ENCODE results near the gene TCOF1.

DNA sequence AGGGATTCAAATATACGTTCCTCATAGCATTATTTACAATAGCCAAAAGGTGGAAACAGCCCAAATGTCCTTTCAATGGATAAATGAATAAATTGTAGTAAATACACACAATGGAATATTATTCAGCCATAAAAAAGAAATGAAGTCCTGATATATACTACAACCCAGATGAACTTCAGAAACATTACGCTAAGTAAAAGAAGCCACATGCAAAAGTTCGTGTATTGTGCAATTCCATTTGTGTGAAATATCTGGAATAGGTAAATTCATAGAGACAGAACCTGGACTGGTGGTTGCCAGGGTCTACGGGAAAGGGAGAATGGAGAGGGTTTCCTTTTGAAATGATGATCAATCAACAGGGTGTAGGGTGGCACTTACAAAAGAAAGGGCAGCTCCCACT lies 42.3 kb upstream of the TCOF1 start:
- TF ChIP-seq EP300 (IDR thresholded peaks at IDR 0.05; ENCODE audit: borderline replicate concordance) (no peak), EGR1 (IDR thresholded peaks at IDR 0.05) (no peak), RAD21 (IDR thresholded peaks at IDR 0.05; ENCODE audit: low read depth) (no peak), MAX (IDR thresholded peaks at IDR 0.05) (no peak), ZBTB7A (IDR thresholded peaks at IDR 0.05; ENCODE audit: low read depth) (no peak), YY1 (IDR thresholded peaks at IDR 0.05; ENCODE audit: low read depth) (no peak), CREB1 (IDR thresholded peaks at IDR 0.05; ENCODE audit: low read depth) (no peak), CEBPB (IDR thresholded peaks at IDR 0.05) (no peak), TCF12 (IDR thresholded peaks at IDR 0.05; ENCODE audit: low read depth) (no peak)
